ENCODE results near the gene PAX5.

The PAX5 gene

DNA sequence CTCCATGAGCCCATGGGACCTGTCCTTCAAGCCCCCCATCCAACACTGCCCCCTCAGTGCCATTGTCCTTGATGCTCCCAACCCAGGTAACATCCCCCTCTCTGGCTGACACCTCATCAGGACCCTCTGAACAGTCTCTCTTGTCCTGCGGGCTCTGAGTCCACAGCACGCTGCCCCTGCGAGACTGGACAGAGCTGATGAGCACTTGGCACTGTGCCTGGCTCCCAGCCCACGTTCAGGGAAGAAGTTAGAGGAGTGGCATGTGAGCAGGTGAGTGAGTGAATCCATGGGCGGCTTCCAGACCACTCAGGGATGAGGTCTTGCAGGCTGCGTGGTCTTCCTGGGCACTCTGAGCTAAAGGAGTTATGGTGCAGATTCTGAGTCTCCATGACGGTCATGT is 70.7 kb downstream of the PAX5 start:
- no peak overlapping the region for H3K9ac ChIP-seq (ENCODE audit: low read length)
- peaks cover 5% of the 10 kb centered on the region for H3K4me1 ChIP-seq (ENCODE audit: control insufficient read depth, insufficient read depth, low read length)
- no peak for DNase-seq (ENCODE audit: low read depth)
- peaks cover 68% of the 10 kb centered on the region for H3K27me3 ChIP-seq (replicated peaks; ENCODE audit: control insufficient read depth, insufficient read depth, low read length)
- H3K9me3 ChIP-seq (ENCODE audit: control insufficient read depth, low read length) = no peaks in the 10 kb centered on the region
- H3K36me3 ChIP-seq (ENCODE audit: control insufficient read depth, insufficient read depth, low read length, severe bottlenecking) = no peaks in the 10 kb centered on the region
- H3K4me3 ChIP-seq (ENCODE audit: low read length) = no peak overlapping the region

GRCh38 chr9:36962691-36963090 is 71.4 kb downstream of the PAX5 start:
- H3K27me3 ChIP-seq (replicated peaks; ENCODE audit: control insufficient read depth, insufficient read depth, low read length) = peaks cover 68% of the 10 kb centered on the region
- H3K9ac ChIP-seq (ENCODE audit: low read length) = no peak overlapping the region
- DNase-seq (ENCODE audit: low read depth) = no peak
- peaks cover 5% of the 10 kb centered on the region for H3K4me1 ChIP-seq (ENCODE audit: control insufficient read depth, insufficient read depth, low read length)
- no peak overlapping the region for H3K4me3 ChIP-seq (ENCODE audit: low read length)
- no peaks in the 10 kb centered on the region for H3K9me3 ChIP-seq (ENCODE audit: control insufficient read depth, low read length)
- H3K36me3 ChIP-seq (ENCODE audit: control insufficient read depth, insufficient read depth, low read length, severe bottlenecking) = no peaks in the 10 kb centered on the region

GRCh38 chr9:36961561-36962325 is 72.3 kb downstream of the PAX5 start:
- Histone ChIP-seq H3K36me3 (ENCODE audit: control insufficient read depth, insufficient read depth, low read length, severe bottlenecking) (no peaks in the 10 kb centered on the region), H3K4me1 (ENCODE audit: control insufficient read depth, insufficient read depth, low read length) (peaks cover 5% of the 10 kb centered on the region), H3K27me3 (replicated peaks; ENCODE audit: control insufficient read depth, insufficient read depth, low read length) (peaks cover 69% of the 10 kb centered on the region), H3K9me3 (ENCODE audit: control insufficient read depth, low read length) (peaks cover 2% of the 10 kb centered on the region), H3K4me3 (ENCODE audit: low read length) (peak overlapping the region; percentile 66), H3K9ac (ENCODE audit: low read length) (no peak overlapping the region)
- DNase-seq (ENCODE audit: low read depth) = no peak

DNA sequence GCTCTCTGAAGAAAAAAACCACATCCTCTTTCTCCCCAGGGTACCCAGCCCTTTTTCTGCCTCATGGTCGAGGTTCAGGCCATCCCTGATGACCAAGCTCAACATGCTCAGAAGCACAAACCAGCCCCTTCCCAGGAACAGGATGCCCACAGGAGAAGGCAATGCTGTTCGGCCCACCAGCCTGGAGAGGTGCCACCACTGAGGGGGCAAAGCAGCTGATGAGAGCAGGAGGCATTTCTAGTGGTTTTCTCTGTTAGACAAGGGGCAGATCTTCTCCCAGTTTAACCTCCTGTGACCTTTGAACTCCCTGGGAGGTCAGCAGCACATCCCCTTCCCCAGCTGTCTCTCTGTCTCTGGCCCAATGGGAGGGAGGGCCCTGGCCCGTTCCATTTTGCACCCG is 73.0 kb downstream of the PAX5 start:
- no peak overlapping the region for H3K9ac ChIP-seq (ENCODE audit: low read length)
- no peaks in the 10 kb centered on the region for H3K36me3 ChIP-seq (ENCODE audit: control insufficient read depth, insufficient read depth, low read length, severe bottlenecking)
- DNase-seq (ENCODE audit: low read depth) = no peak
- no peak overlapping the region for H3K4me3 ChIP-seq (ENCODE audit: low read length)
- H3K9me3 ChIP-seq (ENCODE audit: control insufficient read depth, low read length) = peaks cover 2% of the 10 kb centered on the region
- H3K4me1 ChIP-seq (ENCODE audit: control insufficient read depth, insufficient read depth, low read length) = peaks cover 5% of the 10 kb centered on the region
- H3K27me3 ChIP-seq (replicated peaks; ENCODE audit: control insufficient read depth, insufficient read depth, low read length) = peaks cover 68% of the 10 kb centered on the region

- peaks cover 67% of the 10 kb centered on the region for H3K27me3 ChIP-seq (replicated peaks; ENCODE audit: control insufficient read depth, insufficient read depth, low read length)
- H3K4me1 ChIP-seq (ENCODE audit: control insufficient read depth, insufficient read depth, low read length) = peaks cover 5% of the 10 kb centered on the region
- no peaks in the 10 kb centered on the region for H3K36me3 ChIP-seq (ENCODE audit: control insufficient read depth, insufficient read depth, low read length, severe bottlenecking)
- H3K9ac ChIP-seq (ENCODE audit: low read length) = no peak overlapping the region
- no peak overlapping the region for H3K4me3 ChIP-seq (ENCODE audit: low read length)
- DNase-seq (ENCODE audit: low read depth) = no peak
- peaks cover 2% of the 10 kb centered on the region for H3K9me3 ChIP-seq (ENCODE audit: control insufficient read depth, low read length)
These were observed 73.5 kb downstream of the PAX5 start for GRCh38 chr9:36960575-36960955.

DNA sequence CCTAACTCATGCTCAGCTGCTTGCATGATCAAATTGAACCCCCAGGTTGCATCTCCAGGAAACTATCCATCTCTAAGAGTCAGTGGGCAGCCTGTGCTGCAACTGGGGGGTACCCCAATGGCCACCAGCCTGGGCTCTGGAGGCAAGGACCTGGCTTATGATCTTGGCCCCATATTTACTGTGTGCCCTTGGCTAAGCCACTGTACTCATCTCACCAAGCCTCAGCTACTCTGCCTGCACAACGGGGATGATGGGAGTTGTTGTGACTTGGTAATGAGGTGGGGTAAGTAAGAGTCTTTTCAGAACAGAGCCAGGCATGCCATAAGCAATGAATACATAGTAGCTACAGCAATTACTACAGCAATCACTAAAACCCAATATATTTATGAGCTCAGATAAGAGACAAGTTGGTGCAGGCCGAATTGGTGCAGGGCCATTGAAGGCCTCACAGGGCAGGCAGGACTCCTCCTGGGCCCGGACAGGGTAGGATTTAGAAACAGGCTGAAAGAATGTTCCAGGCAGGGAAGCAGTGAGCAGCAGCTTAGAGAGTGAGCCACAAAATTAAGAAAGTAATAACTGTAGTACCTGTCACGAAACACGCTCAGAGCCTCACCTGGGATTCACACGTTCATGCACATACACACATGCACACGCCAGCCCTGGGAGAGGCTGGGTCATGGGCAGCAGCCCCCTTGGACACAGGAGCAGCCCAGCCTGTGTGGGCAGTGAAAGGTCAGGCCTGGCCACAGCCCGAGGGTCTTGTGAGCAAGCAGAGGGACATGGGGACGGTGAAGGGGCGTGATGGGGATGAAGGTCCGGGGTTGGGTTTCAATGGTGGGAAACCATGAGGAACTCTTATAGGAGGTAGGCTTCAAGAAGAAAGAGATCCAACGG is 74.1 kb downstream of the PAX5 start:
- H3K9me3 ChIP-seq (ENCODE audit: control insufficient read depth, low read length) = peaks cover 3% of the 10 kb centered on the region
- H3K4me1 ChIP-seq (ENCODE audit: control insufficient read depth, insufficient read depth, low read length) = peaks cover 5% of the 10 kb centered on the region
- no peak overlapping the region for H3K4me3 ChIP-seq (ENCODE audit: low read length)
- no peak overlapping the region for H3K9ac ChIP-seq (ENCODE audit: low read length)
- H3K36me3 ChIP-seq (ENCODE audit: control insufficient read depth, insufficient read depth, low read length, severe bottlenecking) = no peaks in the 10 kb centered on the region
- no peak for DNase-seq (ENCODE audit: low read depth)
- peaks cover 67% of the 10 kb centered on the region for H3K27me3 ChIP-seq (replicated peaks; ENCODE audit: control insufficient read depth, insufficient read depth, low read length)

- DNase-seq (ENCODE audit: low read depth) = no peak
These were observed 77.2 kb downstream of the PAX5 start for GRCh38 chr9:36956908-36957307.

GRCh38 chr9:36950389-36950788 is 83.7 kb downstream of the PAX5 start:
- H3K9me3 ChIP-seq (ENCODE audit: control insufficient read depth, low read length) = peaks cover 11% of the 10 kb centered on the region
- no peak overlapping the region for H3K4me3 ChIP-seq (ENCODE audit: low read length)
- peaks cover 46% of the 10 kb centered on the region for H3K27me3 ChIP-seq (replicated peaks; ENCODE audit: control insufficient read depth, insufficient read depth, low read length)
- H3K9ac ChIP-seq (ENCODE audit: low read length) = no peak overlapping the region
- DNase-seq (ENCODE audit: low read depth) = no peak
- no peaks in the 10 kb centered on the region for H3K36me3 ChIP-seq (ENCODE audit: control insufficient read depth, insufficient read depth, low read length, severe bottlenecking)
- no peaks in the 10 kb centered on the region for H3K4me1 ChIP-seq (ENCODE audit: control insufficient read depth, insufficient read depth, low read length)

More at GRCh38 chr9:36956908-36957307, 77.2 kb downstream of the PAX5 start:
- no peak overlapping the region for H3K9ac ChIP-seq (ENCODE audit: low read length)
- H3K27me3 ChIP-seq (replicated peaks; ENCODE audit: control insufficient read depth, insufficient read depth, low read length) = peaks cover 65% of the 10 kb centered on the region
- peaks cover 5% of the 10 kb centered on the region for H3K4me1 ChIP-seq (ENCODE audit: control insufficient read depth, insufficient read depth, low read length)
- H3K36me3 ChIP-seq (ENCODE audit: control insufficient read depth, insufficient read depth, low read length, severe bottlenecking) = no peaks in the 10 kb centered on the region
- H3K9me3 ChIP-seq (ENCODE audit: control insufficient read depth, low read length) = peaks cover 13% of the 10 kb centered on the region
- H3K4me3 ChIP-seq (ENCODE audit: low read length) = no peak overlapping the region

DNA sequence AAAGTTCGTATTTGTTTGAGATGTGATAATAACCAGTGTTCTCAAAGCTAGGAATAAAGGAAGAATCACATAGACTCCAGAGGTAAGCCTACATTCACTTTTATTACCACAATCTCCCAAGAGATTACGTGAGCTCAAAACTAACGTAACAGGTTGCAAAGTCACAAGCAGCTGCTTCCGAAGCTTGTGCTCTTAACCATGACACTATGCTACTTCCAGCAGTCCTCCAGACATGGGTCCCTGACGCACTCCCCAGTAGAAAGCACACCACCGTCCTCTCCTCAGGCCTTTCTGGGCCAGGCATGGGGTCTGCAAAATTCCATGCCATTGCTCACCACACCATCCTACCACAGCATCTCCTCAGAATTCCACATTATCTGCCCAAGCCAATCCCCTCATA is 84.6 kb downstream of the PAX5 start:
- Histone ChIP-seq H3K27me3 (replicated peaks; ENCODE audit: control insufficient read depth, insufficient read depth, low read length) (peaks cover 42% of the 10 kb centered on the region), H3K9me3 (ENCODE audit: control insufficient read depth, low read length) (peaks cover 6% of the 10 kb centered on the region), H3K4me1 (ENCODE audit: control insufficient read depth, insufficient read depth, low read length) (no peaks in the 10 kb centered on the region), H3K4me3 (ENCODE audit: low read length) (no peak overlapping the region), H3K9ac (ENCODE audit: low read length) (no peak overlapping the region), H3K36me3 (ENCODE audit: control insufficient read depth, insufficient read depth, low read length, severe bottlenecking) (no peaks in the 10 kb centered on the region)
- no peak for DNase-seq (ENCODE audit: low read depth)

DNA sequence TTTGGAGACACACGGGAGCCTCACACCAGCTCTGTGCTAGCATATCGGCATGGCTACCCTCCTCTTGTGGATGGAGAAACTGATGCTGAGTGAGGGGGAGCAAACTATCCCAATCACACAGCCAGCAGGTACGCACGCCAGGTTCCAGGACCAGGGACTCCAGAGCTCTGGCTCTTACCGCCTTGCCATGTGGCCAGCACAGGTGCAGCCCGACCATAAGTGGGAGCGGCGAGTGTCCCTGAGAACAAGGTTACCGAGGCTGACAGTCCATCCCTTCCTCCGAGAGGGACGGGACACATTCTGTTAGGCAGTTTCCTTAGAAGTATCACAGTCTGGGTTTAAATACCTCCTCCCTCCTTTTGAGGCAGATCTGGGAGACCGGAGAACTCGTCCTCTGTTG is 86.0 kb downstream of the PAX5 start:
- H3K9ac ChIP-seq (ENCODE audit: low read length) = no peak overlapping the region
- no peaks in the 10 kb centered on the region for H3K4me1 ChIP-seq (ENCODE audit: control insufficient read depth, insufficient read depth, low read length)
- peaks cover 47% of the 10 kb centered on the region for H3K27me3 ChIP-seq (replicated peaks; ENCODE audit: control insufficient read depth, insufficient read depth, low read length)
- no peak overlapping the region for H3K4me3 ChIP-seq (ENCODE audit: low read length)
- no peak for DNase-seq (ENCODE audit: low read depth)
- no peaks in the 10 kb centered on the region for H3K36me3 ChIP-seq (ENCODE audit: control insufficient read depth, insufficient read depth, low read length, severe bottlenecking)
- H3K9me3 ChIP-seq (ENCODE audit: control insufficient read depth, low read length) = no peaks in the 10 kb centered on the region

DNA sequence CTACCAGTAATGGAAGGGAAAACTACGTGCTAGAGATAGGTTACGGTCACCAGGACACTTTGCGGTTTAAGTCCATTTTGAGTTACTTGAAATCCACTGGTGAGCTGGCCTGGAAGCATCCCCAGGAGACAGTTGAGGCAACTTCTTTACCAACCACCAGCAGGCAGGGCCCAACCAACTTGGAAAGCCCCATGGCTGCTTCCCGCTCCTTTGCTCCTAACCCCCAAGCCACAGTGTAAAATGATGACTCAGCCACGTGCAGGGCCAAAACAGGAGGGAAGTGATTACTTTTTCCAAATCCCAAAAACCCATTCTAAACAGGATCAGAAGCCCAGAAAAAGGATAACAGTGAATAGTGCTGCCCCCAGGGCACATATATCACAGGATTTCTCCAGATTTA is 87.4 kb downstream of the PAX5 start:
- peaks cover 48% of the 10 kb centered on the region for H3K27me3 ChIP-seq (replicated peaks; ENCODE audit: control insufficient read depth, insufficient read depth, low read length)
- DNase-seq (ENCODE audit: low read depth) = no peak
- no peak overlapping the region for H3K4me3 ChIP-seq (ENCODE audit: low read length)
- H3K9ac ChIP-seq (ENCODE audit: low read length) = no peak overlapping the region
- no peaks in the 10 kb centered on the region for H3K4me1 ChIP-seq (ENCODE audit: control insufficient read depth, insufficient read depth, low read length)
- no peaks in the 10 kb centered on the region for H3K9me3 ChIP-seq (ENCODE audit: control insufficient read depth, low read length)
- H3K36me3 ChIP-seq (ENCODE audit: control insufficient read depth, insufficient read depth, low read length, severe bottlenecking) = no peaks in the 10 kb centered on the region
